GM12878 (cell line): ENCODE measurements around the gene GLI2. TPM values are rescaled to one million over a fixed set of nuclear protein-coding genes. Genes with fewer than 3 reads are reported as not detected.

ENCODE experiments used
- CBFB ChIP-seq: IDR thresholded peaks from 2 replicates; pipeline ENCODE4 v1.6.1; 2016; ENCODE audit warnings: antibody characterized with exemption, low read depth
- ETV6 ChIP-seq, 2 experiments: fragments of 450-650 bp in 1 of 2; IDR thresholded peaks in 1 of 2; conservative IDR thresholded peaks in 1 of 2; 2 replicates each; pipeline ENCODE4 v1.6.1; 2014; ENCODE audit warnings: antibody characterized with exemption in 1 of 2, borderline replicate concordance in 1 of 2, low read depth in 1 of 2, mild to moderate bottlenecking in 1 of 2, moderate library complexity in 1 of 2
- KDM1A ChIP-seq: fragments of 200-600 bp; sonication (generic); IDR thresholded peaks from 2 replicates; pipeline ENCODE4 v1.6.1; 2016; ENCODE audit warnings: borderline replicate concordance
- MLLT1 ChIP-seq: fragments of 450-650 bp; IDR thresholded peaks from 2 replicates; pipeline ENCODE4 v1.6.1; 2016; ENCODE audit warnings: mild to moderate bottlenecking
- RB1 ChIP-seq: fragments of 450-650 bp; formaldehyde crosslinking; IDR thresholded peaks from 2 replicates; pipeline ENCODE4 v1.6.1; 2017; ENCODE audit warnings: mild to moderate bottlenecking, borderline replicate concordance
- WRNIP1 ChIP-seq: IDR thresholded peaks from 2 replicates; pipeline ENCODE4 v1.6.1; 2011; ENCODE audit warnings: low read depth, low read length, improper control_type of control experiment, borderline replicate concordance
- ZBTB11 ChIP-seq: fragments of 450-650 bp; formaldehyde crosslinking; IDR thresholded peaks from 2 replicates; pipeline ENCODE4 v1.5.0; 2022; ENCODE audit warnings: mild to moderate bottlenecking, missing genetic modification characterization
- ZNF207 ChIP-seq: fragments of 450-650 bp; IDR thresholded peaks from 2 replicates; pipeline ENCODE4 v1.6.1; 2014; ENCODE audit warnings: antibody characterized with exemption, mild to moderate bottlenecking, borderline replicate concordance
- ZNF24 ChIP-seq: fragments of 450-650 bp; IDR thresholded peaks from 2 replicates; pipeline ENCODE4 v1.6.1; 2017; ENCODE audit warnings: antibody characterized with exemption, mild to moderate bottlenecking
- polyA plus RNA-seq, 11 experiments: library from polyadenylated mRNA; depleted of rRNA in 4 of 11; unstranded in 6 of 11; stranded (reverse) in 5 of 11; fragments of >200 nt; fragmentation: Nextera tagmentation in 4 of 11; fragmentation: Illumina TruSeq in 1 of 11; extraction: Ambion mirVana in 4 of 11; extraction: Trizol in 1 of 11; gene quantifications; 1 replicate in 1 of 11; 2 replicates in 10 of 11; pipeline versions ENCODE4 v1.2.1 to v1.2.3, GENCODE V29; 2011 to 2016; ENCODE audit warnings: inconsistent platforms in 2 of 11, missing spikeins in 2 of 11, low read depth in 1 of 11
- total RNA-seq, 4 experiments: library from RNA; depleted of rRNA in 3 of 4; stranded (reverse); fragments of >200 nt in 3 of 4; fragmentation: Illumina TruSeq in 1 of 4; extraction: Trizol in 1 of 4; gene quantifications; 2 replicates each; pipeline versions ENCODE4 v1.2.1 to v1.2.3, GENCODE V29; 2013 to 2021

The GLI2 gene
- total and polyA plus RNA-seq, 10 of the 15 experiments (the other 5 are each of a cell fraction or from before 2014, with no cell fraction given), result 0.01 TPM; not detected in 9

- TF ChIP-seq ZBTB11 (CRISPR knock-in tag) (no peak), ZNF207 (no peak), RB1 (no peak), ETV6 (conservative IDR thresholded peaks at IDR 0.05 in 1 of 2, IDR thresholded peaks at IDR 0.05 in 1 of 2; ENCODE audit: borderline replicate concordance in 1 of 2, low read depth in 1 of 2) (no peak), KDM1A (no peak), ZNF24 (no peak), MLLT1 (no peak), CBFB (no peak), WRNIP1 (no peak)
These were observed 13.5 kb upstream of the GLI2 start (continued) for GRCh38 chr2:120722246-120722567.
